K562 (cell line): ENCODE results near the gene VARS1. TPM values are rescaled to one million over a fixed set of nuclear protein-coding genes. Genes with fewer than 3 reads are reported as not detected.
"Not testable (repeated sequence)": the region's sequence is repeated elsewhere in the genome, so short reads cannot be mapped to it uniquely, and the experiment has no call there.

Source experiments
- ATAC-seq: fragments of 200-7000 bp; cut with Tn5 transposase; 3 replicates; pipeline ENCODE4 v1.9.1; 2020; ENCODE audit warnings: moderate library complexity
- BruUV-seq: library from RNA; stranded (reverse); fragments of 400-500 nt; replicated peaks from 2 replicates; lab custom pipeline; 2021; lab: Mats Ljungman, UMichigan
- CTCF ChIA-PET: fragments of 300-600 bp; formaldehyde crosslinking; extraction: SDS; loops from one replicate; lab custom pipeline; 2021; ENCODE audit warnings: low intra/inter-chr PET ratio; lab: Yijun Ruan, JAX
- POLR2A ChIA-PET: fragments of 300-600, 350-650 bp; sonication (Branson Sonifier 250); formaldehyde crosslinking; extraction: SDS; loops from one replicate; lab custom pipeline; 2021; ENCODE audit warnings: antibody characterized with exemption, inconsistent platforms; lab: Yijun Ruan, JAX
- DNase-seq, 4 experiments: peaks; one replicate each; pipeline versions ENCODE4 v3.0.0 to v3.0.0-alpha.2; 2011 to 2018; ENCODE audit warnings: low spot score in 3 of 4, mixed read lengths in 3 of 4; ENCODE audit errors: extremely low read depth in 1 of 4
- FAIRE-seq: peaks from 2 replicates; lab custom pipeline; 2011; peaks lifted over from hg19 to GRCh38; lab: Jason Lieb, UNC
- H2AFZ ChIP-seq: 2 replicates; pipeline ENCODE4 v1.6.0; 2011; ENCODE audit warnings: low read depth, low read length, control low read depth, inconsistent platforms
- H3K27ac ChIP-seq: fragments of 200-600 bp; 3 replicates; pipeline ENCODE4 v1.8.0; 2011; ENCODE audit warnings: low read depth, mild to moderate bottlenecking, control low read depth, inconsistent platforms, low read length, moderate library complexity, mixed read lengths; ENCODE audit errors: extremely low read depth
- H3K27me3 ChIP-seq, 2 experiments: fragments of 300-600 bp in 1 of 2; 2 replicates in 1 of 2; 3 replicates in 1 of 2; pipeline versions ENCODE4 v1.6.0 to v1.8.0; 2011; ENCODE audit warnings: inconsistent platforms in 2 of 2, low read length in 2 of 2, mild to moderate bottlenecking in 1 of 2, mixed read lengths in 1 of 2, moderate library complexity in 1 of 2; ENCODE audit not compliant: control insufficient read depth in 2 of 2, insufficient read depth in 2 of 2
- H3K36me3 ChIP-seq: fragments of 300-600 bp; 3 replicates; pipeline ENCODE4 v1.8.0; 2011; ENCODE audit warnings: mild to moderate bottlenecking, low read length, inconsistent platforms; ENCODE audit not compliant: control insufficient read depth, insufficient read depth
- H3K4me1 ChIP-seq, 2 experiments: fragments of 200-600 bp in 1 of 2; replicated peaks in 1 of 2; 2 replicates in 1 of 2; 3 replicates in 1 of 2; pipeline versions ENCODE4 v1.5.1 to v1.8.0; 2011; ENCODE audit warnings: inconsistent platforms in 2 of 2, low read length in 2 of 2, mild to moderate bottlenecking in 1 of 2, mixed read lengths in 1 of 2, moderate library complexity in 1 of 2; ENCODE audit not compliant: control insufficient read depth in 2 of 2, insufficient read depth in 2 of 2
- H3K4me2 ChIP-seq: 2 replicates; pipeline ENCODE4 v1.6.1; 2011; ENCODE audit warnings: low read length, control low read depth, inconsistent platforms, mixed read lengths; ENCODE audit not compliant: insufficient read depth
- H3K4me3 ChIP-seq: fragments of 200-600 bp; sonication (generic), shearing (Covaris generic); 2 replicates; pipeline ENCODE4 v1.5.1; 2016; ENCODE audit warnings: control low read depth, inconsistent platforms
- H3K79me2 ChIP-seq: fragments of 200-600 bp; 3 replicates; pipeline ENCODE4 v1.8.0; 2011; ENCODE audit warnings: low read length, inconsistent platforms; ENCODE audit not compliant: control insufficient read depth, insufficient read depth
- H3K9ac ChIP-seq, 2 experiments: 2 replicates each; pipeline versions ENCODE4 v1.6.0 to v1.6.1; 2011; ENCODE audit warnings: low read depth in 2 of 2, low read length in 2 of 2, control low read depth in 1 of 2, inconsistent platforms in 1 of 2, mild to moderate bottlenecking in 1 of 2, mixed read lengths in 1 of 2; ENCODE audit not compliant: insufficient read depth in 1 of 2
- H3K9me1 ChIP-seq: one replicate; pipeline ENCODE4 v1.6.0; 2011; ENCODE audit warnings: inconsistent platforms, mild to moderate bottlenecking, low read length, moderate library complexity; ENCODE audit not compliant: control insufficient read depth, insufficient read depth
- H3K9me3 ChIP-seq: replicated peaks from 2 replicates; pipeline ENCODE4 v1.5.1; 2011; ENCODE audit warnings: low read depth, low read length, inconsistent platforms; ENCODE audit not compliant: control insufficient read depth, insufficient read depth
- H4K20me1 ChIP-seq: replicated peaks from 2 replicates; pipeline ENCODE4 v1.6.1; 2011; ENCODE audit warnings: low read length, inconsistent platforms, mixed read lengths; ENCODE audit not compliant: control insufficient read depth, insufficient read depth
- KDM1A ChIP-seq, 2 experiments: fragments of 450-650 bp; IDR thresholded peaks; 2 replicates each; pipeline ENCODE4 v1.6.1; 2016; ENCODE audit warnings: mild to moderate bottlenecking in 2 of 2
- SMARCA5 ChIP-seq: fragments of 450-650 bp; IDR thresholded peaks from 2 replicates; pipeline ENCODE4 v1.6.1; 2016
- ZNF121 ChIP-seq: sonication (generic); formaldehyde crosslinking; conservative IDR thresholded peaks from 2 replicates; pipeline ENCODE4 v1.8.0; 2022; ENCODE audit warnings: missing genetic modification reagents
- WGBS: fragments of 100-300 bp; shearing (Covaris generic); methylation state at CpG from one replicate; pipeline ENCODE4 v1.1.6; 2016; ENCODE audit warnings: low coverage, mixed read lengths; ENCODE audit not compliant: insufficient coverage; ENCODE audit errors: missing lambda C conversion rate; 5-methylcytosine and 5-hydroxymethylcytosine counted together
- in situ Hi-C: fragments of 300-500 bp; cut with MboI; formaldehyde crosslinking; loops from 4 replicates; pipeline ENCODE4 v1.15.0; 2018; ENCODE audit warnings: inconsistent platforms, mixed read lengths
- intact Hi-C: fragments of 100-400 bp; cut with micrococcal nuclease; formaldehyde crosslinking; loops from 2 replicates; pipeline ENCODE4 v1.14.2; 2022
- polyA plus RNA-seq, 8 experiments: library from polyadenylated mRNA; depleted of rRNA in 4 of 8; stranded (reverse) in 5 of 8; unstranded in 3 of 8; fragments of >200 nt; fragmentation: Nextera tagmentation in 2 of 8; fragmentation: Illumina TruSeq in 1 of 8; extraction: Ambion mirVana in 2 of 8; extraction: Trizol in 1 of 8; gene quantifications; 2 replicates each; pipeline versions ENCODE4 v1.2.1 to v1.2.3, GENCODE V29; 2011 to 2014; ENCODE audit warnings: inconsistent platforms in 1 of 8, missing spikeins in 1 of 8
- total RNA-seq, 7 experiments: library from RNA; depleted of rRNA in 6 of 7; stranded (reverse); fragments of >200 nt in 6 of 7; fragmentation: Illumina TruSeq in 2 of 7; extraction: Trizol in 2 of 7; gene quantifications; 2 replicates each; pipeline versions ENCODE4 v1.2.1 to v1.2.3, GENCODE V29; 2011 to 2021; ENCODE audit warnings: low replicate concordance in 1 of 7
- TF ChIP-seq, protein P1 (sequence below): sonication (generic); formaldehyde crosslinking; IDR thresholded peaks from 2 replicates; pipeline ENCODE4 v1.8.1; 2023; ENCODE audit warnings: mild to moderate bottlenecking, missing genetic modification reagents, moderate library complexity
- TF ChIP-seq, protein P2 (sequence below): sonication (generic); formaldehyde crosslinking; IDR thresholded peaks from 2 replicates; pipeline ENCODE4 v1.8.0; 2022; ENCODE audit warnings: mild to moderate bottlenecking, missing genetic modification reagents, borderline replicate concordance

Gene VARS1
- total and polyA plus RNA-seq, 9 of the 15 experiments (the other 6 are each of a cell fraction or from before 2014, with no cell fraction given): 2.9 to 488 (median 130) TPM

DNA sequence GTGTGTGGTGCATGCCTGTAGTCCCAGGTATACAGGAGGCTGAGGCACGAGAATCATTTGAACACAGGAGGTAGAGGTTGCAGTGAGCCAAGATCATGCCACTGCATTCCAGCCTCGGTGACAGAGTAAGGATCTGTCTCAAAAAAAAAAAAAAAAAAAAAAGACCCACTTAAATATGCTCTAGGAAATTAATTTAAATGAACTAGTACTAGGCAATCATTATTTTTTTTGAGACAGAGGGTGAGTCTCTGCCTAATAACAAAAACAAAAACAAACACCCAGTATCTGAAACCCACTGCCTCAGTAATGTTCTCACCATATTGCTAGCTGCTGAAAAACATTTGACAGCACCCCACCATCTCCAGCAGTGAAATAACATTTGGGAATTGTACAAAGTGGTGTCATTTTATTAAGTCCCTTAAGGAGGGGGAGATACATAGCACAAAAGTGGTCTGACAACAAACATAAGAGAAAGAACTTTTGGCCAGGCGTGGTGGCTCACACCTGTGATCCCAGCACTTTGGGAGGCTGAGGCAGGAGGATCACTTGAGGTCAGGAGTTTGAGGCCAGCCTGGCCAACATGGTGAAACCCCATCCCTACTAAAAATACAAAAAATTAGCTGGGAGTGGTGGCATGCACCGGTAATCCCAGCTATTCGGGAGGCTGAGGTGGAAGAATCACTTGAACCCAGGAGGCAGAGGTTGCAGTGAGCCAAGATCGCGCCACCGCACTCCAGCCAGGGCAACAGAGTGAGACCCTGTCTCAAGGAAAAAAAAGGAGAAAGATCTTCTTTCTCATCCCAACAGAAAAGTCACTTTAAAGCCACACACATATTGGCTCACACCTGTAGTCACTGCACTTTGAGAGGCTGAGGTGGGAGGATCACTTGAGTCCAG, 5.7 kb upstream of the VARS1 start:
- Histone ChIP-seq H3K79me2 (peaks cover 44% of the 10 kb centered on the region), H3K4me1 (peaks cover 6 to 15% of the 10 kb centered on the region in 2 experiments; a peak in 4 of 5 replicates), H3K36me3 (peaks cover 76% of the 10 kb centered on the region)
- H3K9me1 ChIP-seq, H2AFZ ChIP-seq, H3K27ac ChIP-seq, H4K20me1 ChIP-seq, CTCF ChIA-PET, H3K4me2 ChIP-seq, BruUV-seq, H3K9ac ChIP-seq, in situ Hi-C loops, FAIRE-seq, DNase-seq, ATAC-seq, intact Hi-C loops, H3K27me3 ChIP-seq, H3K9me3 ChIP-seq, H3K4me3 ChIP-seq: not testable (repeated sequence)
- 95% methylated on average over 8 of the region's 8 CpGs for WGBS
- TF ChIP-seq, protein P1, sequence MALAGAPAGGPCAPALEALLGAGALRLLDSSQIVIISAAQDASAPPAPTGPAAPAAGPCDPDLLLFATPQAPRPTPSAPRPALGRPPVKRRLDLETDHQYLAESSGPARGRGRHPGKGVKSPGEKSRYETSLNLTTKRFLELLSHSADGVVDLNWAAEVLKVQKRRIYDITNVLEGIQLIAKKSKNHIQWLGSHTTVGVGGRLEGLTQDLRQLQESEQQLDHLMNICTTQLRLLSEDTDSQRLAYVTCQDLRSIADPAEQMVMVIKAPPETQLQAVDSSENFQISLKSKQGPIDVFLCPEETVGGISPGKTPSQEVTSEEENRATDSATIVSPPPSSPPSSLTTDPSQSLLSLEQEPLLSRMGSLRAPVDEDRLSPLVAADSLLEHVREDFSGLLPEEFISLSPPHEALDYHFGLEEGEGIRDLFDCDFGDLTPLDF (CRISPR knock-in tag): peak; percentile 47; the same call in 1 of the 2 replicates
- TF ChIP-seq ZNF121: peak; percentile 93
- TF ChIP-seq, protein P2, sequence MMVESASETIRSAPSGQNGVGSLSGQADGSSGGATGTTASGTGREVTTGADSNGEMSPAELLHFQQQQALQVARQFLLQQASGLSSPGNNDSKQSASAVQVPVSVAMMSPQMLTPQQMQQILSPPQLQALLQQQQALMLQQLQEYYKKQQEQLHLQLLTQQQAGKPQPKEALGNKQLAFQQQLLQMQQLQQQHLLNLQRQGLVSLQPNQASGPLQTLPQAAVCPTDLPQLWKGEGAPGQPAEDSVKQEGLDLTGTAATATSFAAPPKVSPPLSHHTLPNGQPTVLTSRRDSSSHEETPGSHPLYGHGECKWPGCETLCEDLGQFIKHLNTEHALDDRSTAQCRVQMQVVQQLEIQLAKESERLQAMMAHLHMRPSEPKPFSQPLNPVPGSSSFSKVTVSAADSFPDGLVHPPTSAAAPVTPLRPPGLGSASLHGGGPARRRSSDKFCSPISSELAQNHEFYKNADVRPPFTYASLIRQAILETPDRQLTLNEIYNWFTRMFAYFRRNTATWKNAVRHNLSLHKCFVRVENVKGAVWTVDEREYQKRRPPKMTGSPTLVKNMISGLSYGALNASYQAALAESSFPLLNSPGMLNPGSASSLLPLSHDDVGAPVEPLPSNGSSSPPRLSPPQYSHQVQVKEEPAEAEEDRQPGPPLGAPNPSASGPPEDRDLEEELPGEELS: 0 out of 2 replicates have a peak, but pooled peaks have one; percentile 46
- TF ChIP-seq SMARCA5: peak; percentile 33; the same call in 1 of the 2 replicates
- TF ChIP-seq KDM1A (IDR thresholded peaks at IDR 0.05): peak in 1 of 2 experiments; percentile 29; a peak in 1 of 4 replicates
- POLR2A ChIA-PET: interaction anchor here (0.6 to 3.9 kb wide), 6 partner anchors 14 to 451 kb away, joined by 3 to 15 read pairs (median 4); partner anchors contain the start of genes HSPA1A, HSPA1B and HSPA1L
